ENCODE measurements around the gene RAB28. TPM values are rescaled to one million over a fixed set of nuclear protein-coding genes. Genes with fewer than 3 reads are reported as not detected.
A peak's percentile ranks its signal among the peaks of the same experiment; 100 is the strongest.
"Not testable (repeated sequence)": the region's sequence is repeated elsewhere in the genome, so short reads cannot be mapped to it uniquely, and the experiment has no call there.

Gene RAB28
- total RNA-seq, 2 donors from 2014 or later, result 13.2 to 15.8 TPM

DNA sequence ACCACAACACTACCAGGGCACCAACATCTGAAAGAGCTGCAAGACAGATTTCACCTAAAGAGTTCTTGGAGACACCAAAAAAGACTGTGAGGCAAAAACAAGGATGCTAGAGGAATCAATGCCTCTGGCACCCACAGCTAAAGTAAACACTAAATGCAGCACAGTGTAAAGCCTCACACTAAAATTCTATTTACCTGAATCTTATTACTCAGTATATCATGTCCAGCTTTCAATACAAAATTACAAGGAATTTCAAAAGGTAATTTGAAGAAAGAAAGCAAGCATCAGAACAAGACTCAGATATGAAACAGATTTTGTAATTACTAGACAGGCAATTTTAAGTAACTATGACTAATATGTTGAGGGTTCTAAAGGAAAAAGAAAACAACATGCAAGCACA lies 19.6 kb downstream of the RAB28 start:
- DNase-seq, result no peak

DNA sequence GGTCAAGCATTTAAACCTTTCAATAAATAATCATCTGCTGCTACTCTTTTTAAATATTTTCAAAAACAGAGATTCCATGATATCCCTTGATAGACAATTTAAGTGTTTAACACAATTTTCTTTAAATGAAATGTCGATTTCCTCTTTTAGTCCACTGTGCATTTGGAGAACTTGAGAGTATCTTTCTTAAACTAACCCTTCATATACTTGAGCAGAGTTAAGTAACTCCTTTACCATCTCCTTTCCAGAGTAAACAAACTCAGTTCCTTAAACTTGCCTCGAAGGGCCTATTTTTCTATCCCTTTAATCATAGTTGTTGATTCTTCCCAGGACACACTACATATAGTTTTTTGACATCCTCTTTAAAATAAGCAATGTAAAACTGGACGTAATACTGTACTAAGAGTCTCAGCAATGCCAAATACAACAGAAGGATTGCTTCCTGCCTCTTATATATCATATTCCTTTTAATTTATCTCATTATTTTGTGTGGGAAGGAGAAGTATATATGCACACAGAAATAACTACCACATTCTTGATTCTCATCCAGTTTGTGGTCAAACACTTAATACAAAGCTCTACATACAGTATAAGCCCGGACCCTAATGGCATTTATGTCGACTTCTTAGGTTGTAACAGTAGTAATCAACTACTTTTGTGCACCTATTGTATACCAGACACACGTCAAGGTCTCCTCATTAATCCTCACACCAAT lies 22.8 kb downstream of the RAB28 start:
- ATAC-seq (no peak), DNase-seq (no peak)
- intact Hi-C loops (cut with DNase I, micrococcal nuclease), result no loop called here

More for the DNA sequence above, 19.6 kb downstream of the RAB28 start:
- ATAC-seq, result no peak
- intact Hi-C loops (cut with DNase I, micrococcal nuclease), result no loop called here

DNA sequence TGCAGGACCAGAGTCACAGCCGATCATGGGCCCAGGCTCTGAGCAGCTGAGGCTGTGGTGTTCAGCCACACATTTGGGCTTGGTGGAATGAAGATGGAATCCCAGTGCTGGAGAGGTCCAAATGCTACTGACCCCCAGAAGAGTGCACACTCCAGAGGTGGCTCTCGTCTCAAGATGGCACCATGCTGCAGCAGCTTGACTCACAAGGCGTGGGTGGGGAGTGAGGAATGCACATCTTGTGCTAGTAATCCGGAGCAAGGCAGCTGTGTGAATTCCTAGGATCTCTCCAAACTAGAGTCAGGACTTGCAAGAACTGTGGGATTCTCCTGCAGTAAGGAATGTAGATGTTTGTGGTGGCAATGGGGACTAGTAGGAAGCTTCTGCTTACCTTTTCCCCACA lies 28.7 kb downstream of the RAB28 start:
- ATAC-seq, result no peak
- no peak for DNase-seq
- intact Hi-C loops (cut with DNase I, micrococcal nuclease), result no loop called here

DNA sequence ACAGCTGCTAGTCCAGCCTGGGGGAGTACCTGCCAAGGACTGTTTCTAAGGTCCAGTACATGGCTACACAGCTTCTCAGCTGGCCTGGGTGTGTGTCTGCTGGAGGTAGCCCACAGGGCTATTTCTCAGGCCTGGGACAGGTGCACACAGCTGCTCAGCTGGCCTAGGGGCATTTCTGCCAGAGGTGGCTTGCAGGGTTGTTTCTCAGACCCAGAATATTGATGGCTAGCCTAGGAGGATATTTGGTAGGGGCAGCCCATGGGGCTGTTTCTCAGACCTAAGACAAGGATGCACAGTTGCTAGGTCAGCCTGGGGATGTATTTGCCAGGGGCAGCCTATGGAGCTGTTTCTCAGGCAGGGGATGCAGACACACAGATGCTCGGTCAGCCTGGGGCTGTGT lies 29.4 kb downstream of the RAB28 start:
- ATAC-seq (no peak), DNase-seq (no peak)
- intact Hi-C loops (cut with DNase I, micrococcal nuclease), result no loop called here

DNA sequence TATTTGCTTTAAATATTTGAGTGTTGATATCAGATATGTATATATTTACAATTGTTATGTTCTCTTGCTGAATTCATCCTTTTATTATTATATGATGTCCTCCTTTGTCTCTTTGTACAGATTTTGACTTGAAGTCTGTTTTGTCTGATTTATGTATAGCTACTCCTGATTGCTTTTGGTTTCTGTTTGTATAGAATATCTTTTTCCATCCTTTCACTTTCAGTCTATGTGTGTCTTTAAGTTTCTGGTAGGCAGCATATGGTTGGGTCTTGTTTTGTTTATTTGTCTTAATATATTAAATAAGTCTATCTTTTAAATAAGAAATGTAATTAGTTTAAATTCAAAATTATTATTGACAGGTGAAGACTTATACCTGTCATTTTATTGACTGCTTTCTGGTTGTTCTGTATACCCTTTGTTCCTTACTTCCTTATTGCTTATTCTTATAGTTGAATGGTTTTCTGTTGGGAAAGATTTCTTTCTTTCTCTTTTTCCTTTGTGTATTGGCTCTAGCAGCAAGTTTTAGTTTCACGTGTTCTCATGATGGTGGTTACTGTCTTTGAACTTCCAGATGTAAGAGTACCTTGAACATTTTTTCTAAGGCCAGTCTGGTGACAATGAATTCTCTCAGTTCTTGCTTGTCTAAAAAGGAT lies 31.1 kb downstream of the RAB28 start:
- ATAC-seq (peak; percentile 59), DNase-seq (no peak)
- intact Hi-C loops (cut with DNase I, micrococcal nuclease), result no loop called here

DNA sequence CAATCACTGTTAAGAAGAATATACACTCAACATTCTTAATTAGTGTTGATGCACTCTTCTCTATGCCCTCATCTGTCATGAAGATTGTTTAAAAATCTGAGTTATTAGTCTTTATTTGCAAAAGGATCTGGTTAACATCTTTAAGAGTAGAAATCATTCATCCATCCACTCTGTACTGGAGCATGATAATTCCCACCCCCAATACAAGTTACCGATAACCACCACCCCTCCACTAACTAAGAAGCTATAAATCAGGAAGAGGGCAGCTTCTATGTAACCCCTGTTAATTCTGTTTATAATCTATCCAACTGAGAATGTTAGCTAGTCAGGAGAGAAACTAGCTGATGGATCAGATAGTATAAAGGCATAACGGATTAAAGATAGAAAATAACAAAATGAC lies 34.5 kb downstream of the RAB28 start:
- intact Hi-C loops (cut with DNase I, micrococcal nuclease), result no loop called here
- no peak for DNase-seq
- ATAC-seq, result no peak

DNA sequence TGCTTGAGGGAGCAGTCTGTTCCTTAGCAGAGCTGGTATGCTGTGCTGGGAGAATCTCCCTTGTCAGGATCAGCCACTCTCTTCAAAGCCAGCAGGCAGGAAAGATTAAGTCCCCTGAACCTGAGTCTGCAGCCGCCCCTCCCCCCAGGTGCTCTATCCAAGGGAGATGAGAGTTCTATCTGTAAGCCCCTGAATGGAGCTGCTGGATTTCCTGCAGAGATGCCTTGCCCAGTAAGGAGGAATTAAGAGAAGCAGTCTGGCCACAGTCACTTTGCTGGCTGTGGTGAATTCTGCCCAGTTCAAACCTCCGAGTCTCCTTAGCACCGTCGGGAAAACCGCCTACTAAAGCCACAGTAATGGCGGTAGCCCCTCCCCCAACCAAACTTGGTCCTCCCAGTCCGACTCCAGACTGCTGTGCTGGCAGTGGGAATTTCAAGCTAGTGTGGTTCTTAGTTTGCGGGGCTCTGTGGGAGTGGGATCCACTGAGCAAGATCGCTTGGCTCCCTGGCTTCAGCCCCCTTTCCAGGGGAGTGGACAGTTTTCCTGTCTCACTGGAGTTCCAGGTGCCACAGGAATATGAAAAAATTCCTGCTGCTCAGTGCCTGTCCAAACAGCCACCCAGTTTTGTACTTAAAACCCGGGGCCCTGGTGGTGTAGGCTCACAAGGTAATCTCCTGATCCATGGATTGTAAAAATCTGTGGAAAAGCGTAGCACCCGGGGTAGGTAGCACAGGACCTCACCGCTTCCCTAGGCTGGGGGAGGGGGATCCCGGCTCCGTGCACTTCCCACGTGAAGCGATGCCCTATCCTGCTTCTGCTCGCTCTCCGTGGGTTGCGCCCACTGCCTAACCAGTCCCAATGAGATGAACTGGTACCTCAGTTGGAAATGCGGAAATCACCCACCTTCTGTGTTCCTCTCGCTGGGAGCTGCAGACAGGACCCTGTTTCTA lies 38.0 kb downstream of the RAB28 start:
- DNase-seq (no peak), ATAC-seq (no peak)
- intact Hi-C loops (cut with DNase I, micrococcal nuclease), result no loop called here

DNA sequence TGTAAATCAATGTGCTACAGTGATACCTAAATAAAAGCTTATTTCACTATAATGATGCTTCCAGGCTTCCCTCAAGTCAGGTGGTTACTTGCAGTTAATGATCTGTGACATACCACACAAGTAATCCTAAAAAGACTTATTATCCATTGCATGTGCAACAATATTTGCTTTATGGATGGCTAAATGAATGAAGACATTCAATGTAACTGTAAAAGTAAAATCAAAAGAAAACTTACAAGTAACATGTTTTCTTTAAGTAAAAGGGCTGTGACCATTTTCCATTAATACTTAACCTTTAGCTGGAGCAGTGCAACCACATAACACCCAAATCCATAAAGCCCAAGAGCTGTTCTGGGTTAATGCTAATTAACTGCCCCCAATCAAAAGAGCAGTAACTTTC lies 42.6 kb downstream of the RAB28 start:
- intact Hi-C loops (cut with DNase I, micrococcal nuclease), result no loop called here
- ATAC-seq (no peak), DNase-seq (no peak)

DNA sequence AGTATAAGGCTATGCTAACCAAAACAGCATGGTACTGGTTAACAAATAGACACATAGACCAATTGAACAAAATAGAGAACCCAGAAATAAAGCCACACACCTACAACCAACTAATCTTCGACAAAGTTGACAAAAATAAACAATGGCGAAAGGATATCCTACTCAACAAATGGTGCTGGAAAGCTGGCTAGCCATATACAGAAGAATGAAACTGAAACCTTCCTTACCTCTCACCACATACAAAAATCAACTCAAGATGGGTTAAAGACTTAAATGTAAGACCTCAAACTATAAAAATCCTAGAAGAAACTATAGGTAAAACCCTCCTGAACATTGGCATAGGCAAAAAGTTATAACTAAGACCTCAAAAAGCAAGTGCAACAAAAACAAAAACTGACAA lies 47.2 kb downstream of the RAB28 start:
- intact Hi-C loops (cut with DNase I, micrococcal nuclease), result no loop called here
- DNase-seq (no peak), ATAC-seq (no peak)

DNA sequence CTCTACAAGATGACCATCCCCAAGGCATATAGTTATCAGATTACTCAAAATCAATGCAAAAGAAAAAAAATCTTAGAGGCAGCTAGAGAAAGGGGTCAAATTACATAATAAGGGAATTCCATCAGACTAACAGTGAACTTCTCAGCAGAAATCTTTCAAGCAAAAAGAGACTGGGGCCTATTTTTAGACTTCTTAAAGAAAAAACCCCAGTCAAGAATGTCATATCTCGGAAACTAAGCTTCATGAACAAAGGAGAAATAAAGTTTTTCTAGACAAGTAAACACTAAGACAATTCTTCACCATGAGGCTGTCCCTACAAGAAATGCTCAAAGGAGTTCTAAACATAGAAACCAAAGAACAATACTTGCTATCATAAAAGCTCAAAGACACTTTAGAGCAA lies 51.7 kb downstream of the RAB28 start:
- DNase-seq, result no peak
- intact Hi-C loops (cut with DNase I, micrococcal nuclease), result no loop called here
- no peak for ATAC-seq

DNA sequence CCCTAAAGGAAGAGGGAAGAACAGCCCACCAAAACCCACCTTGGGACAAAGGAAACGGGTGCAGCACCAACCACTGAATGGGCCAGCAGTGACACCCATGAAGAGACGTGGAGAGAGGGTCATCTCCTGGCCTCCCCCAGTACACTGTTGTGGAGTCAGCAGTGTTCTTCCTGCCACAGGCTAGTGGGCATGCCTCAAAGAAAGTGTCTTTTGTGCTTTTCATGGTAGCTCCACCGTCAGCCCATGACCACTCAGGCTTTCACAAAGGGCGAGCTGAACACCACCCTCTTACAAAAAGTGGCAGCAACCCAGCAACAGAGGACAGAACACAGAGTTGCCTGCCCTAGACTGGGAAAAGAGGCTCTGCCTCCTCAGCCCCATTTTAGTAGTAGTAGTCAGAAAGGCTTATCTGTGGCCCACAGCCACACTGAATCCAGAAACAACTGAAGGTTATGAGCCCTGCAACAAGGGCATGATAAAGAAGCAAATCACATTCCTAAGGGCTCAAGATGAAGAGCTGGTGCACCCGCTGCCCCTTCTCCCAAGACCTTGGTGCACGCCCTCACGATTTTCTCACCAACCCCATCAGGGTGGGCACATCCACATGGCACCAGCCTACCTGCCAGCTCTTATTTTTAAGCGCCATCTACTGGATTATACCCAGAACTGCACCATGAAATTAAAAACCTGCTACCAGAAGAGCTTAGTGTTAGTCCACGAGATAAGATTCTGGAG lies 53.1 kb downstream of the RAB28 start:
- DNase-seq (no peak), ATAC-seq (no peak)
- intact Hi-C loops (cut with DNase I, micrococcal nuclease), result no loop called here

DNA sequence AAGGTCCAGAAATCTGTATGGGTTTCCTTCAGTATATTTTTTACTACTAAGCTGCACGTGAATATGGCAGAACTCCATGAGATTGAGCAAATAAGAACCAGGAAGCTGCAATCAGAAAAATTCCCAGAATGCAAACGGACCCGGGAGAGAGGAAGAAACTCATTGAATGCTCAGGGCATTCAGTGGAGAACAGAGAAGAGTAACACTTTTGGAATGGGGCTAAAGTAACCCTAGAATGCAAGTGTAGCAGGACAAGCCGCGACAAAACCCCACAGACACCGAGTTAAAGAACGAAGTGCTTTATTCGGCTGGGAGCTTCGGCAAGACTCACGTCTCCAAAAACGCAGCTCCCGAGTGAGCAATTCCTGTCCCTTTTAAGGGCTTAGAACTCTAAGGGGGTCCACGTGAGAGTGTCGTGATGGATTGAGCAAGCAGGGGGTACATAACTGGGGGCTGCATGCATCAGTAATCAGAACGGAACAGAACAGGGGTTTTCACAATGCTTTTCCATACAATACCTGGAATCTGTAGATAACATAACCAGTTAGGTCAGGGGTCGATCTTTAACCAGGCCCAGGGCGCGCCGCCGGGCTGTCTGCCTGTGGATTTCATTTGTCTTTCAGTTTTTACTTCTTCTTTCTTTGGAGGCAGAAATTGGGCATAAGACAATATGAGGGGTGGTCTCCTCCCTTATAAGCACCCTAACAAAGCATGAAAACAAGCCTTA lies 56.4 kb downstream of the RAB28 start:
- intact Hi-C loops (cut with DNase I, micrococcal nuclease), result no loop called here
- peak; percentile 49 for ATAC-seq
- no peak for DNase-seq

DNA sequence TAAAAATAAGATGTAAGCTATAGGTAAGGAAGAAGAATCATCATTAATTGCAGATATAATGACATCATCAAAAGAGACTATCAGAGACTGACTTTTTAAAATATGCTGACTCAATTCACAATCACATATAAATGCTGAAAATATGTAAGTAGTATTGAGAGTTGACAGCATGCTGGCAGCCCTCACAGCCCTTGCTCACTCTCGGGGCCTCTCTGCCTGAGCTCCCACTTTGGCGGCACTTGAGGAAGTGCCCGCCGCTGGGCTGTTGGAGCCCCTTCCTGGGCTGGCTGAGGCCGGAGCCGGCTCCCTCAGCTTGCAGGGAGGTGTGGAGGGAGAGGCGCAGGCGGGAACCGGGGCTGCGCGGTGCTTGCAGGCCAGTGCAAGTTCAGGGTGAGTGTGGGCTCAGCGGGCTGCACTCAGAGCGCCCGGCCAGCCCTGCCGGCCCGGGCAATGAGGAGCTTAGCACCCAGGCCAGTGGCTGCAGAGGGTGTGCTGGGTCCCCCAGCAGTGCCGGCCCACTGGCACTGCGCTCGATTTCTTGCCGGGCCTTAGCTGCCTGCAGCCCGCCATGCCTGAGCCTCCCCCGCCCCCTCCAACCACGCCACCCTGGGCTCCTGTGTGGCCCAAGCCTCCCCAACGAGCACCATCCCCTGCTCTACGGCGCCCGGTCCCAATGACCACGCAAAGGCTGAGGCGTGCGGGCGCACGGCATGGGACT lies 68.9 kb downstream of the RAB28 start:
- intact Hi-C loops (cut with DNase I, micrococcal nuclease), result no loop called here
- no peak for ATAC-seq
- DNase-seq, result no peak

DNA sequence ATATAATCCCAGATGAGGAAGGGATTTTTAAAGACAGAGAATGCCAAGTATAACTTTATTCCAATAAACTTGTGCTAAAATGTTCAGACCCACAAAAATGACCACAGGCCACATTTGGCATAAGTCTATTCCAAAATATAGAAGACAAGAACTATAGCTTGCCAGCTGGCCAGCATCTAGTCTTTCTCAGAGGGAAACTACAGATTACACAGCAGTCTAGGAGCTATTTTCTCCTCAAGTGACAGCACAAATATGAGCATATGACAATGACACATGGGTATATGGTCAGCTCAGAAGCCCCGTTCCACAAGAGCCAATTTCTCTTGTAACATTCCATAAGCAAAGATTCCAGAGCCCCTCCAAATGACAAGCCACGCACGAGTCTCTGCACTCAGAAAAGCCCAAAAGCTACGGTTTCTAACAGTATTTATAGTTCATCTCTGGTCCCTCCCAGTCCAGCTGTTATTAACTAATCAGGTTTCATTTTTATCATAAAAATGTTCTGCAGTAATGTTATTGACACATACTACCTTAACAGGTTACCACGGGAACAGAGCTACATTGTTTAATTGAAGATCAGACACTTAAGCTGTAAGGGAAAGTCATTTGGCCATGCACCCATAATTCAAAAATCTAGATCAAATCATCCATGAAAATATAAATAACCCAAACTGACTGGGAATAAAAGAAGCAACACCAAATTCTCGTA lies 70.3 kb downstream of the RAB28 start:
- ATAC-seq (no peak), DNase-seq (no peak)
- intact Hi-C loops (cut with DNase I, micrococcal nuclease), result no loop called here

DNA sequence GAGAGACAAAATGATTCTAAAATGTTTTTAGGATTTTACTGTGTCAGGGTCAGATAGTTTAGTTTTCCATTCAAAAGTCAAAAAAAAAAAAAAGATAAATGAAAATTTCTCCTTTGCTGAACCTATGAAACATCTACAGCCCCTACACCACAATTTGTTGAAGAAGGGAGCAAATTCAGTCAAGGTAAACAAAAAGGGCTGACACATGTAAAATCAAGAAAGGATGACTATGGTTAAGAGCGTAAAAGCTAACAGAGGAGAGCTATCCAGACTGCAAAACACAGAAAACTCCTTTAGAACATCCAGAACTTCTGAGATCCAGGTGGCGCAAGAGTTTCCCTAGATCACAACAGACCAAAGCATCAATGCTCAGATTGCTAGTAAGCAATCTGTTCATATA lies 72.2 kb downstream of the RAB28 start:
- ATAC-seq (no peak), DNase-seq (no peak)
- intact Hi-C loops (cut with DNase I, micrococcal nuclease), result no loop called here

DNA sequence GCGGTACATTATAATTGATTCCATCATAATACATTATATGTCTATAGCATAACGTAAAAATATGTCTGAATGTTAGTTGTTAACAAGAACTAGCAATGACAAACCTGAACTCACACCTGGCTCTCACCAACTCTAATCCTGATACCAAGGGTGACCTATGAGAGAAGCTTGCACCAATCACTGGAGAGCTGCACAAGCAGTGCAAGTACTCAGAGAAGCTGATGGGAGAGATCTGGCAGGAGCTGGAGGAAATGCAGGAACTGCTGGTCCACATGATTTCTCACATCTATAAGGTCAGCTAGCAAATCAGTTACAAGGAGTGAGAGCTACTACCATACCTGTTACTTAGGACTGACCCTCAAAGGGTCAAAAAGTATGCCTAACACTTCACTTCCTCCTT lies 74.8 kb downstream of the RAB28 start:
- no peak for DNase-seq
- no peak for ATAC-seq
- intact Hi-C loops (cut with DNase I, micrococcal nuclease), result no loop called here

DNA sequence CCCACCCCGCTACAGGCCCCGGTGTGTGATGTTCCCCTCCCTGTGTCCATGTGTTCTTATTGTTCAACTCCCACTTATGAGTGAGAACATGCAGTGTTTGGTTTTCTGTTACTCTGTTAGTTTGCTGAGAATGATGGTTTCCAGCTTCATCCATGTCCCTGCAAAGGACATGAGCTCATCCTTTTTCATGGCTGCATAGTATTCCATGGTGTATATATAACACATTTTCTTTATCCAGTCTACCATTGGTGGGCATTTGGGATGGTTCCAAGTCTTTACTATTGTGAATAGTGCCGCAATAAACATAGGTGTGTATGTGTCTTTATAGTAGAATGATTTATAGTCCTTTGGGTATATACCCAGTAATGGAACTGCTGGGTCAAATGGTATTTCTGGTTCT lies 78.0 kb downstream of the RAB28 start:
- intact Hi-C loops (cut with DNase I, micrococcal nuclease); ATAC-seq; DNase-seq: not testable (repeated sequence)
